NCI-H748 (cell line): ENCODE measurements around the gene HOXB5.

Source experiments
- DNase-seq: peaks from one replicate; lab custom pipeline; 2025; ENCODE audit not compliant: unreplicated experiment; lab: John Stamatoyannopoulos, UW

The HOXB5 gene

DNA sequence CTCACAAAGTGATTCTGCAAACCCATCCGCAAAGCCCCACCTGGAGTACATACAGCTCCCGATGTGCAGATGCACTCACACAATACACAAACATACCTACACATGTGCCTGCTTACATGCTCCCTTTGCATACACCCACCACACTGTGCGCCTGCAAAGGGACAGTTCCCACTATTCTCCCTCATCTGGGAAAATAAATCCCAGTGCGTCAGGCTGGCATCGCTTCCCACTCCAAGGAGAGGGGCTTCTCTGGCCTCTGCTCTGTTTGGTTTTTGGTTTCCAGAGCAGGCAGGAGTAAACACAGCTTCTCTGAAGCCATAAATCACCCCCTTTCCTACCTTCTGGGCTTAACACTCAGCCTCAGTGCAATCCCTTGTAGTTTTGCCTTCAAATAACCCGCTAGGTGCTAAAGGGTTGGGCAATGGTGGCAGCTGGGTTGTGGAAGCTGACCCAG, 30.2 kb downstream of the HOXB5 start:
- DNase-seq: peak; percentile 39

DNA sequence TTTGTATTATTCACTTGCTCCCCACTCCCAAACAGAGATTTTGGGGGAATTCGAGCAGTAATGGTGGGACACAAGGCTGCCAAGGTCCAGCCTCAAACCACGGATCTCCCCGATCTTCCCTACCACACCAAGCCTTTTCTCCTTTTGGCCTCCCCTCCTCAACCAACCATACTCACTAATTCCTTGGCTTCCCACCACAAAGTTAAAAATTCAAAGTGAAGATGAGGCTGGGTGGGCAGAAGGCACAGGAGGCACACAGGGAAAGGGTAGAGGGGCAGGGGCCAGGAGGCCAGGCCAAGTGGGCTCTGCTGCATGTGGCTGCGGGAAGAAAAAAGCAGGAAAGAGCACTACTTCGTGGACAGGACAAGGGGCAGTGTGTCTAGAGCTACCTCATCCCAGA, 30.6 kb downstream of the HOXB5 start:
- DNase-seq: no peak

DNA sequence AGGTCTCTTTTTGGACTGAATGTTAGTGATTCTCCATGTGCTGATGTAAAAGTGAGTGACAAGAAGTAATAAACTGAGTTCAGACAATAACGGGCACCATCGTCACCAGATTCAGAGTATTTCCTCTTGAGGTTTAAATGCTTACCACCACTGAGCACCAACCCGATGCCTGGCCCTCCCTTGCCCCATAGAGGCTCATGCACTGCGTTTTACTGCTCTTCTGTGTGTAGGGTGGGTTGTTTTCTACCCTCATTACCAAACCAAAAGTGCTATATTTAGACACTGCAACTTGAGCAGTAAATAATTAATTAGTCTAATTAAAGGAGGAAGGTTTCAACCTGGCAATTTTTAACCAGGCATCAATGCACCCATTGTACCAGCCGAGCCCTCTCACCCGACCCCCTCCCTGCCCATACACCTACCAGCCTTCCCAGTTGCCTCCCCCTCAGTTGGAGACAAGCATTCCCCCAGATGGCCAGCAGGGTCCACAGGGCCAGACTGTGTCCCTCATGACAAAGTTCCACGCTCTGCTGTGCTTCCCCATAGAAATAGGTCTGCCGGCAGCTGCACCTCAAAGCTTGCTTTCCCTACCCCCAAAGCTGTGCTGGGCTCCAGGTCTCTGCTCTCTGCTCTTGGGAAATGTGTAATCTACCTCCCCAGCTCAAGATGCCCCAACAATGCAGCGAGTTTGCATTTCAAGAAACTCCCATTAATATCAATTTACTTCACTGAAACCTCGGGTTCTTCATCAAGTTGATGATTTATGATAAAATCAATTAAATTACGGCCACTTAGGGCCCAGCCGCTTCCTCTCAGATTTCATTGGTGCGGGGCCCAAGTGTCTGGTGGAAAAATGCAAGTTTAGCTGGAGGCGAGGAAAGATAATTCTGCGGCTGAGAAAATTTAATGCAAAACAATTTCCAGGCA, 31.4 kb downstream of the HOXB5 start:
- no peak for DNase-seq

DNA sequence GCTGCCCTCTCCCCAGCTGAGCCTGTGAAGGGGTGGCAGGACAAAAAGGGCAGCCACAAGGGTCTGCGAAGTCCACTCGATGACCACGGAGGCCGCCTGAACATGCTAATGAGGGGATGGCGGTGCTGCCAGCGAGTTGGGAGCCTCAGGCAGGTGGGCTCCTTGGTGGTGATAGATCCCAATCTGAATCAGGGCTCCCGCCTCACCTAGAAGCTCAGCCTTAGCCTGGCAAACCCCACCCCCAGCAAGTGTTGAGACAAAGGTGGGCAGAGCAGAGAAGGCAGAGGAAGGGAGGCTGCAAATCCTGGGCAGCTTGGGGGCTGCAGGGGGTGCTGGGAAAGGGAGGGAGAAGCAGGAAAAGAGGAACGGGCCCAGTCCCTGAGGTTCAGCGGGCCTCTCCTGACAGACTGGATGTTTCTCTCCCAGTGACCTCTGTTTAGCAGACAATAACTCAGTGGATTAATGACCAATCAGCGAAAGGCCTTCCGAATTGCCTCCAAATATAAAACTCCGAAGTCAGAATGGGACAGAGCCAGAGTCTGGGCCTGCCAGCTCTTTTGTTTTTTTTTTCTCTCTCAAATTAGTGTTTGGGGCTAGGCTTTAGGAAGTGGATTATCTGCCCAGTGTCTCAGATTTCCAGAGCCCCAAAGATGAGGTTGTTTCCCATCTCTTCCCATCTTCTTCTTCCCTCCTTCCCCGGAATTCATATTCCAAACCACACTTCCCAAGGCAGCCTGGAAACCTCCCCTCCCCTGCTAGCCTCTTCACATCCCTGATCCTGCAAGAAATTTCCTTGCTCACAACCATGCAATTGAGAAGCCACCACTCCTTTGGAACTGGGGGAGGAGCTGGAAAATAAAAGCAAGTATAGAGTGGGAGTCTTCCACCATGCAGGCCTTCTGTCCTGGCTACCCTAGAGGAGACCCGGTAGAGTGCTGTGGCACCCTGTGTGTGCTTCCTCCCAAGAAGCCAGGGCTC, 33.5 kb downstream of the HOXB5 start:
- no peak for DNase-seq

DNA sequence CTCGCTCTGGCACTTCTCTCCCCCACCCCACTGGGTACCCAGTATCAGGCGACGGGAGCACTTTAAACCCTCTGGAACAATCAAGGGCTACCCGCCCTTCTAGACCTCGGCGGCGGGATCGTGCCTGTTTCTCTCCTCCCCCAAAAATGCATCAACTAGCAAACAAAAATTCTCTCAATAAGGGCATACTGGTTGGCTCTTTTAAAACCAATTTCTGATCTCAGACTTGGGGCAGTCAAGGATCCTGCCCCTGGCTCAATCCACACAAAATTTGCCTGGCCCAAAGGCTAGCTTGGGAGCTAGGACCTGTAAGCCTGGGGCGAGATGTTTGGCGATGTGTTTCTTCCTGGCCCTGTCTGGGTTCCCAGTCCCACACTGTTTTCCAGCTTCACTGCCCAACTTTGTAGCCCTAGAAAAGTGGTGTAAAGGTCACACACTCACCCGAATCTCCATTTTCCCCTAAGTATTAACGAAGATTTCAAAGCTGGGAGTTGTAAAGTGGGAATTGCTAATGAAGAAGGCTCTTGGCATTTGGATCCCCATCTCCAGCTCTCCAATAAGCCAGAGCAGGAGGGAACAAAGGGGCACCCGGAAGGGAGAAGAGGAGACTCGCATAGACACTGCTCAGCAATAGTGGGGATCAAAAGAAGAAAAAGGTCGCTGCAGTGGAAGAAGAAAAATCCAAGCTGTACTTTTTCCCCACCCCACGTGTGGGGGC, 34.3 kb downstream of the HOXB5 start:
- DNase-seq: no peak

GRCh38 chr17:48558831-48559121, 34.8 kb downstream of the HOXB5 start:
- DNase-seq: no peak

DNA sequence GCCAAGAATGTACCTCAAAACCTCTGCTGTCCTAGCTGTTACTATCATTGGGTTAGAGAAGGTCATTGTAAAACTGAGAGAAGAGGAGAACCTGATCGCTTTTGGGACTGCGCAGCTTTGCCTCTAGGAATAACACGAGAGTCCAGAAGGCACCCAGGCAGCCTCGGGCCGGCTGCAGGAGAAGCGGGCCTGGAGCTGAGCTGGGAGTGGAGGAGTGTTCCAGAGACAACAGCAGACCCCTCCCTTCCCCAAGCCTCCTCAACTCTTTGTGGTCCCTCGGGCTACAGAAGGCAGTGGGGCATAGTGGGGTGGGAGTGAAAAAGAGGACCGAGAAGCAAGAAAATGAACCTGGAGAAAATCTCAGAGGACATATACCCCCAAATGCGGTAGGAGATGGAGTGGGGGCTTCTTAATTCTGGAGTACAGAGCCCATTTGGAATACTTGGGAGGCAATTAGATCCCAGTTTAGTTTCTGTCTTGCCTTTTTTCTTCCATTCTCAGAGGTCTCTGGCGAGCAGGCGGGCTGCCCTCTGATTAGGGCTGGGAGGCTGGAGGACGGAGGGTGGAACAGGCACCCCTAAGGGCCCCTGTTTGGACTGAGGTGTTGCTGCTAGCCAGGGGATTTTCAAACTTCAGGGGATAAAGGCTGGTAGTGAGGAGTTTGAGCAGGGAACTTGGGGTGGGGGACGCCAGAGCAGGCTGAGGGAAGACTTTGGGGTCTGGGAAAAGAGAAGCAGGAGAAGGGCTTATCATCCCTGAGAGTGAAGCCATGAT, 35.3 kb downstream of the HOXB5 start:
- DNase-seq: no peak

DNA sequence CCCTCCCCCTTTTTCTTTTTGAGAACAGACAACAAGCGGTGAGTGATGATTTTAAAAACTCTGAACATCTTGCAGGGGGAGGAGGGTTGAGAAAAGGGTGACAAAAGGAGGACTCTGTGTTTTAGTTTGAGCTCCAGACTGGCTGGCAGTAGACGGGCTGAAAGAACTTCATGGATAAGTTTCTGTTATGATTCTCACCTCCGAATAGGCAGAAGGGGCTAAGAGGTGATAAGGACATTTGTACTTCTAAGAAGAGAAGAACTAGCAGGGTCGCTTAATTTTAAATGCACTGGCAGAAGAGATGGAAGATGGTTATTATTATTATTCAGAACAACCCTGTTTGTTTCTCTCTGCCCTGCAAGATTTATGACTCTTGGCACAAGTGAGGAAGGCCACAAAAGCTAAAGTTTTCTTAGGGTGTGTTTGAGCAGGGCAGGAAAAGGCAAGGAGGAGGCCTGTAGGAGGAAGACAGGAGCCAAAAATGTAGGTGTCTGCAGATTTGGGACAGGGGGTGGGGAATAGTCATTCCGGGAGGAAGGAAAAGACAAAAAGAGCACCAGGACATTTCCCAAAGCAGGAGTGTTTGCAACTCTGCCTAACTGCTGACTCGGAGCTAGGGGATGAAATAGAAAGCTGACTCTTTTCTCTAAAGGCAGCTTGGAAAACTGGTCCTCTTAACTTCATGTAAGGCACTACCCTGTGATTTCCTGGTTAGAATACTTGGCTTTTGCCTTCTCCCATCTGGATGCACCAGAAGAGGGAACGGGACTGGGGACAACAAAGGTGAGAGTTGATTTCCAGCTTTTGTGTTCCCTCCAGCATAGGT, 36.8 kb downstream of the HOXB5 start:
- no peak for DNase-seq

GRCh38 chr17:48556229-48556575, 37.4 kb downstream of the HOXB5 start:
- DNase-seq: no peak

- DNase-seq: peak; percentile 82
These were observed 38.0 kb downstream of the HOXB5 start for GRCh38 chr17:48555258-48556228.

DNA sequence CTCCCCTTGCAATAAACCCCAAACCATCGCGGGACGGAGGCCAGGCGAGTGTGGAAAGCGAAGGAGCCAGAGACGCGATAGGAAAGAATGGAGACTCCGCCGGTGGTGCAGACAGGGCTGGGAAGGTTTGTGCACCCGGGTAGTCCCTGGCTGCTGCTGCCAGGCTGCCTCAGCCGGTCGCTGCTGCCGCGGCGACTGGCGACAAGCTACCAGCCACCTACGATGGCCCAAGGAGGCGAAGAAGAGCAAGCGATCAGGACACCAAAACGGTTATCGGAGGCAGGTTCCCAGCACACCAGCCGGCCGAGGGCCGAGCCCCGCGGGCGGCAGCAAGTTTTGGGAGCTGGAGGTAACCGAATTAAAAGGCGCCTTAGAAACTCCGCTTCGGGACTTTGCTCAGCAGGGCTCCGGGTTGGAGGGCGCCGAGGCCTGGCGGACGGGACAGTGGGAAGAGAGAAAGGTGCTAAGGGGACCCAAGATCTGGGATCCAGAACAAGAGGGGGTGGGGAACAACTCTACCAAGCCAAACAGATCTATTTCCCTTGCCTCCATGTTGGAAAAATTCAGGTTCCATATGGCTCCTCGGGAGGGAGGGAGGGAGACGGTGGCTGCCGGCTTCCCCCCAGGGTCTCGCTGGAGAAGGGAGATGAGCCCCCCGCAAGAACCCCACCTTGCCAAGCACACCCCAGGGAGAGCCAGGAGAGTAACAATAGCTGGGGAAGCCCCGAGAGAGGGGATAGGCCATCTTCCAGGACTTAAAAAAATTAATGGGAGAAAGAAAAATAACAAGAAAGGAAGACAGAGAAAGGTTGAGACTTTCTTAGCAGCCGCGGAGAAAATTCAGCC, 38.9 kb downstream of the HOXB5 start:
- DNase-seq: peak; percentile 69

DNA sequence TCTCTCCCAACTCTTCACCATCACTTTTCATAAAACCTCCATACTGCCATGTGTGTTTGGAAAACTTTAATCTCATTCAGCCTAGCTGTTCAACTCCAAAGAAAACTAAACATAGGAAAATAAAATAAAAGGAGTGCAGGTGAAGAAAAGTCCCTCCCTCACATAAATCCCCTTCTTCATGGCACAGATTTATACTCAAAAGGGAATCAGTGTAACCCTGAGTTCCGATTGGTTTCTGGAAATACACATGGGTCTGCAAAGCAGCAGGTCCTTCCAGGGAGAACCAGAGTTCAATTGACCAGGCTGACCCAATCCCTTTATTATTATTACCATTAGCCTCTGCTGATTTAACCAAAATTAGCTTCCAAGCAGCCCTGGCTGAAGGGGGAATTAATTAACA, 39.8 kb downstream of the HOXB5 start:
- no peak for DNase-seq

GRCh38 chr17:48553190-48553547, 40.4 kb downstream of the HOXB5 start:
- no peak for DNase-seq

- DNase-seq: no peak
These were observed 41.0 kb downstream of the HOXB5 start for GRCh38 chr17:48552466-48553189.

DNA sequence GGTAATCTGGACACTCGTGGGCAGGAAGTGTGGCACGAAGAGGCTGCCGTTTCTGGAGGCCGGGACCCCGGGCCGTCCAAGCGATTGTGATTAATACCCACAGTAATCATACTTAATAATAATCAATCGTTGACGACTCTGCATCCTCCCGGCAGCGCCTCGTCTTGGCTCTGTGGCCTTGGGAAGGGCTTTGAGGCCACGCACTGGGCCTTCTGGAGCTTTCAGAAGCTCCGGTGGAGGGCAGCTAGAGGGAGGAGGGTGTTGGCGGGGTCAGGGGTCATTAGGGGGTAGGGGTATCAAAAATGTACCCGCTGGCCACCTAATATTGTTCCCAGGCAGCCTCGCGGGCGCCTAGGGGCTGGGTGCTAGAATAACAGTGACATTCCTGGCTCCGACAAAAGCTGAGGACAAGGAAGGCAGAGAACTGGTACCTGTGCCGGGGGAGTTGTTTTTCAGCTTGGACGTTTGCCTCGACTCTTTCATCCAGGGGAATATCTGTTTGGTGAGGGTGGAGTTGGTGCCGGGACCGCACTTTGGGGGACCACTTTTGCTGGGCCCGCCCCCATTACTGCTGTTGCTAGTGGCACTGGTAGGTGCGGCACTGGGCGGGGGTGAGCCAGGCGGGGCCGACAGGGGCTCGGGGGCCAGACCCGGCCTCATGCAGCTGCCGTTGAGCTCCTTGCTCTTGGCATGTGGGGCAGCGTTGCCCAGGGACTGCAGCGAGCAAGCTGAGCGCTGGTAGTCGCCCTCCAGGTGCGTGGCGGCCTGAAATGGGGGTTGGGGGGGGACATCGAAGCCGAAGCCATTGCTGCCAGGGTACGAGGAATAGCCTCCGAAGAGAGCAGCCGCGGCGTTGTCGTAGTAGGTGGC, 41.7 kb downstream of the HOXB5 start:
- no peak for DNase-seq

DNA sequence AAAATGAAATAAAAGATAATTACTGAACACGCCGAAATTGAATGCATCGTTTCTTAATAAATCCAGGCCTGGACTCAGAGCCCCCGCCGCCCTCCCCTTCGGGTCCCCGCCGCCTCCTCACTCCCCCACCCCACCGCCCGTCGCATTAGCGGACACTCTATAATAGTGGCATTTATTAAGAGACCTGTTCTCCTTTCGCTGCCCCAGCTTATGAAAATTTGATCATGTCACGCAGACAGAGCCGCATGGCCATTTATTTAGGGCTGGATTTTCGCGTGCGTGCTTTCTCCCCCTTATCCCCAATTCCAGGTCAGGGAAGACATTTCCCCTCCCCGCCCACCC, 42.4 kb downstream of the HOXB5 start:
- peak; percentile 57 for DNase-seq
